Activated naive CD8-positive, alpha-beta T cell (primary cell): ENCODE data around the gene ZNF341.
"Not testable (repeated sequence)": the region's sequence is repeated elsewhere in the genome, so short reads cannot be mapped to it uniquely, and the experiment has no call there.

ENCODE experiments used
- H3K27ac Mint-ChIP-seq: one replicate; pipeline ENCODE4 v1.8.0; 2021; ENCODE audit warnings: mixed read lengths
- H3K27me3 Mint-ChIP-seq: one replicate; pipeline ENCODE4 v1.8.0; 2021; ENCODE audit warnings: mixed read lengths
- H3K36me3 Mint-ChIP-seq: one replicate; pipeline ENCODE4 v1.8.0; 2021; ENCODE audit warnings: mixed read lengths
- H3K4me1 Mint-ChIP-seq: one replicate; pipeline ENCODE4 v1.8.0; 2021; ENCODE audit warnings: low read depth, mixed read lengths
- H3K4me3 Mint-ChIP-seq: one replicate; pipeline ENCODE4 v1.8.0; 2021; ENCODE audit warnings: mild to moderate bottlenecking, mixed read lengths
- H3K9me3 Mint-ChIP-seq: one replicate; pipeline ENCODE4 v1.8.0; 2021; ENCODE audit warnings: low read depth, mixed read lengths

Gene ZNF341

GRCh38 chr20:33733654-33734576 is 2.1 kb downstream of the ZNF341 start:
- Mint-ChIP-seq H3K27ac (peak overlapping the region; percentile 34), H3K9me3 (peaks cover 5% of the 10 kb centered on the region)

GRCh38 chr20:33736962-33737361 is 5.2 kb downstream of the ZNF341 start:
- peaks cover 5% of the 10 kb centered on the region for H3K9me3 Mint-ChIP-seq
- peaks cover 19% of the 10 kb centered on the region for H3K4me1 Mint-ChIP-seq
- H3K36me3 Mint-ChIP-seq: peaks cover 11% of the 10 kb centered on the region

More at GRCh38 chr20:33733654-33734576, 2.1 kb downstream of the ZNF341 start:
- Mint-ChIP-seq H3K27me3 (no peaks in the 10 kb centered on the region), H3K4me3 (peak overlapping the region; percentile 92), H3K4me1 (peaks cover 21% of the 10 kb centered on the region), H3K36me3 (peaks cover 8% of the 10 kb centered on the region)

GRCh38 chr20:33739493-33739892 is 7.7 kb downstream of the ZNF341 start:
- peaks cover 11% of the 10 kb centered on the region for H3K36me3 Mint-ChIP-seq

More at GRCh38 chr20:33736962-33737361, 5.2 kb downstream of the ZNF341 start:
- Mint-ChIP-seq H3K4me3 (no peak overlapping the region), H3K27me3 (no peaks in the 10 kb centered on the region), H3K27ac (no peak overlapping the region)

GRCh38 chr20:33740189-33740588 is 8.4 kb downstream of the ZNF341 start:
- Mint-ChIP-seq H3K9me3 (peaks cover 5% of the 10 kb centered on the region), H3K4me3 (no peak overlapping the region), H3K27me3 (no peaks in the 10 kb centered on the region), H3K4me1 (peaks cover 2% of the 10 kb centered on the region), H3K27ac (no peak overlapping the region), H3K36me3 (peaks cover 14% of the 10 kb centered on the region)

More at GRCh38 chr20:33739493-33739892, 7.7 kb downstream of the ZNF341 start:
- Mint-ChIP-seq H3K9me3 (peaks cover 5% of the 10 kb centered on the region), H3K4me3 (no peak overlapping the region), H3K27me3 (no peaks in the 10 kb centered on the region), H3K4me1 (peaks cover 2% of the 10 kb centered on the region), H3K27ac (no peak overlapping the region)

- Mint-ChIP-seq H3K9me3 (no peaks in the 10 kb centered on the region), H3K27me3 (no peaks in the 10 kb centered on the region), H3K4me3 (no peak overlapping the region), H3K36me3 (peaks cover 12% of the 10 kb centered on the region), H3K4me1 (peaks cover 2% of the 10 kb centered on the region), H3K27ac (no peak overlapping the region)
These were observed 12.4 kb downstream of the ZNF341 start for GRCh38 chr20:33744181-33744580.

GRCh38 chr20:33744773-33745385 is 13.1 kb downstream of the ZNF341 start:
- Mint-ChIP-seq H3K27me3 (no peaks in the 10 kb centered on the region), H3K4me1 (peaks cover 2% of the 10 kb centered on the region), H3K9me3 (no peaks in the 10 kb centered on the region)

GRCh38 chr20:33746325-33746998 is 14.7 kb downstream of the ZNF341 start:
- Mint-ChIP-seq H3K27me3 (no peaks in the 10 kb centered on the region), H3K36me3 (peaks cover 9% of the 10 kb centered on the region), H3K27ac (no peak overlapping the region), H3K4me1 (peaks cover 2% of the 10 kb centered on the region), H3K4me3 (no peak overlapping the region), H3K9me3 (no peaks in the 10 kb centered on the region)

More at GRCh38 chr20:33744773-33745385, 13.1 kb downstream of the ZNF341 start:
- Mint-ChIP-seq H3K27ac (no peak overlapping the region), H3K36me3 (peaks cover 9% of the 10 kb centered on the region), H3K4me3 (no peak overlapping the region)

GRCh38 chr20:33751775-33752174 is 20.0 kb downstream of the ZNF341 start:
- Mint-ChIP-seq H3K4me3 (no peak overlapping the region), H3K9me3 (no peaks in the 10 kb centered on the region), H3K27ac (no peak overlapping the region), H3K36me3 (peaks cover 6% of the 10 kb centered on the region), H3K4me1 (peaks cover 12% of the 10 kb centered on the region), H3K27me3 (no peaks in the 10 kb centered on the region)

GRCh38 chr20:33753143-33753542 is 21.3 kb downstream of the ZNF341 start:
- H3K9me3 Mint-ChIP-seq: no peaks in the 10 kb centered on the region
- H3K36me3 Mint-ChIP-seq: peaks cover 11% of the 10 kb centered on the region
- no peak overlapping the region for H3K27ac Mint-ChIP-seq
- H3K4me1 Mint-ChIP-seq: peaks cover 14% of the 10 kb centered on the region
- no peak overlapping the region for H3K4me3 Mint-ChIP-seq
- no peaks in the 10 kb centered on the region for H3K27me3 Mint-ChIP-seq

- no peaks in the 10 kb centered on the region for H3K9me3 Mint-ChIP-seq
- H3K4me3 Mint-ChIP-seq: no peak overlapping the region
- peaks cover 14% of the 10 kb centered on the region for H3K4me1 Mint-ChIP-seq
- no peak overlapping the region for H3K27ac Mint-ChIP-seq
- H3K27me3 Mint-ChIP-seq: no peaks in the 10 kb centered on the region
- H3K36me3 Mint-ChIP-seq: peaks cover 11% of the 10 kb centered on the region
These were observed 22.0 kb downstream of the ZNF341 start for GRCh38 chr20:33753763-33754162.

- H3K4me1 Mint-ChIP-seq: peaks cover 14% of the 10 kb centered on the region
- not testable (repeated sequence) for H3K27me3 Mint-ChIP-seq, H3K9me3 Mint-ChIP-seq, H3K4me3 Mint-ChIP-seq
- H3K36me3 Mint-ChIP-seq: peaks cover 11% of the 10 kb centered on the region
- peak overlapping the region; percentile 54 for H3K27ac Mint-ChIP-seq
These were observed 24.2 kb downstream of the ZNF341 start for GRCh38 chr20:33755936-33756490.

GRCh38 chr20:33757046-33757445 is 25.2 kb downstream of the ZNF341 start:
- Mint-ChIP-seq H3K27ac (no peak overlapping the region), H3K9me3 (no peaks in the 10 kb centered on the region), H3K27me3 (no peaks in the 10 kb centered on the region), H3K4me3 (no peak overlapping the region), H3K4me1 (peaks cover 14% of the 10 kb centered on the region), H3K36me3 (peaks cover 13% of the 10 kb centered on the region)

- H3K27me3 Mint-ChIP-seq: no peaks in the 10 kb centered on the region
- no peak overlapping the region for H3K27ac Mint-ChIP-seq
- H3K36me3 Mint-ChIP-seq: peaks cover 13% of the 10 kb centered on the region
- no peaks in the 10 kb centered on the region for H3K9me3 Mint-ChIP-seq
- H3K4me3 Mint-ChIP-seq: no peak overlapping the region
- H3K4me1 Mint-ChIP-seq: peaks cover 14% of the 10 kb centered on the region
These were observed 25.7 kb downstream of the ZNF341 start for GRCh38 chr20:33757458-33757857.

GRCh38 chr20:33761698-33762250 is 30.0 kb downstream of the ZNF341 start:
- Mint-ChIP-seq H3K27me3 (no peaks in the 10 kb centered on the region), H3K9me3 (no peaks in the 10 kb centered on the region), H3K36me3 (peaks cover 13% of the 10 kb centered on the region), H3K4me3 (no peak overlapping the region), H3K4me1 (peaks cover 2% of the 10 kb centered on the region), H3K27ac (no peak overlapping the region)
